ENCODE measurements around the gene ARHGAP15.

DNA sequence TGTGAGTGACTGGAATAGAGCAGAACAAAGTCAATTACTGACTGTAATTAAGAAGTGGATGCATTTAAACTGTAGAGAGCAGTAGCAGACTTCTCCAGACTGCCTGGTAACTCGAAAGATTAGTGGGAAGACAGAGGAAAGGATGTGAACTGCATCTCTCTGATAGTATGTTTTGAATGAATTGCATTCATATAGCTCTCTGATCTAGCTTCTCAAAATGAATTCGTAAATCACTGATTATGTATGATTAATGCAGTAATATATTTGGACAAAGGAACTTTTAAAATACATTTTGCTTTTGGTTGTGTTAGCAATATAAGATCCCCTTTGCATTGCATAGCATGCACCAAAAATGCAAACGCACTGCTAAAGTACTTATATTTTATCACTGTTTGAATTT is 304.0 kb downstream of the ARHGAP15 start:
- TF ChIP-seq CTCF (IDR thresholded peaks at IDR 0.05; ENCODE audit: insufficient read depth, low read length, poor library complexity, severe bottlenecking), result no peak
- no peak for TF ChIP-seq EZH2phosphoT487 (conservative IDR thresholded peaks at IDR 0.05; ENCODE audit: low read length)

Measured in SU-DHL-6 (cell line).